Stimulated activated CD8-positive, alpha-beta memory T cell treated with anti-CD3 and anti-CD28 coated beads, Interleukin-7, amount 100 ng/mL, for 1 hour (primary cell): Measurements from ENCODE around the gene CENPK.
"Not testable (repeated sequence)": the region's sequence is repeated elsewhere in the genome, so short reads cannot be mapped to it uniquely, and the experiment has no call there.

ENCODE experiments used
- DNase-seq, 2 donors: peaks; one replicate each; pipeline ENCODE4 v3.0.0-alpha.2; 2020; ENCODE audit warnings: low read depth in 2 of 2

The CENPK gene

DNA sequence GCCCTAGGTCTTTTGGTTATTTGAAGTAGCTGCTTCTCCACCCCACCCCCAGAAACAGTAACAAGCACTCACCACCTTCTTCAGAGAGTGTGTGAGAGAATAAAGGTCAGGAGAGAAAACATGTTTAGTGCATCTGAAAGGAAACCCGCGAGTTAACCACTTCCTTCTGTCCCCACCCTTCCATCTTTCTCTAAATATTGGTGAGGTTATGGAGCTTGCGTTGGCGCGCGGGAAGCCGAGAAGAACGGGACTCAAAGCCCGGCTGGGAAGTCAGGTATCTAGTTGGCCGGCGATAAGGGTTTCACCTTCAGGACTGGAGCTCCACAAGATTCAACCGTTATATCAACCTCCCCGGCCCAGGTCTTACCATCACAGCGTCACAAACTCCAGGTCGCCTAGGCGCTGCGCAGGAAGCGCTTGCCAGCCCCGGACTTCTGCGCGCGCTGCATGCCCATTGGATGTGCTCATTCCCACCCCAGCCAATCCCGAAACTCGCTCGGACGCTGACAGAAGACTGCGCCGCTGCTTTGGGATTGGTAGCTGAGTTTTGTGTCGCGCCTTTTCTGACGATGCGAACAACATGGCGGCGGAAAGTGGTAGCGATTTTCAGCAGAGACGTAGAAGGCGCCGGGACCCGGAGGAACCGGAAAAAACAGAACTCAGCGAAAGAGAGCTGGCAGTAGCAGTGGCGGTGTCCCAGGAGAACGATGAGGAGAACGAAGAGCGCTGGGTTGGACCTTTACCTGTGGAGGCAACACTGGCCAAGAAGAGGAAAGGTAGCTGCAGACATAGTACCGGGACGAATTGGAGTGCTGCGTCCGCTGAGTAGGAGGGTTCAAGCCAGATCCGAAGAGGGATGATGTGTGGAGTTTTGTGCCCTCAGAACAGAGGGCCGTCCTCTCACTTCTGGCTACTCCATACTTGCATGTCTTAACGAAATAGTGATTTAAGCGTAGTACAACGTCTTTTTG is at the start of gene CENPK, which contains the start of gene PPWD1:
CENPK (minus strand) TSS at position 438 of the 971 bp plus-strand sequence. CDS start 8,261 bp downstream, outside the sequence.
PPWD1 (plus strand) TSS at position 566 of the 971 bp plus-strand sequence; CDS start at position 581, 15 bp downstream.
- DNase-seq = peak; percentile 87 to 88

DNA sequence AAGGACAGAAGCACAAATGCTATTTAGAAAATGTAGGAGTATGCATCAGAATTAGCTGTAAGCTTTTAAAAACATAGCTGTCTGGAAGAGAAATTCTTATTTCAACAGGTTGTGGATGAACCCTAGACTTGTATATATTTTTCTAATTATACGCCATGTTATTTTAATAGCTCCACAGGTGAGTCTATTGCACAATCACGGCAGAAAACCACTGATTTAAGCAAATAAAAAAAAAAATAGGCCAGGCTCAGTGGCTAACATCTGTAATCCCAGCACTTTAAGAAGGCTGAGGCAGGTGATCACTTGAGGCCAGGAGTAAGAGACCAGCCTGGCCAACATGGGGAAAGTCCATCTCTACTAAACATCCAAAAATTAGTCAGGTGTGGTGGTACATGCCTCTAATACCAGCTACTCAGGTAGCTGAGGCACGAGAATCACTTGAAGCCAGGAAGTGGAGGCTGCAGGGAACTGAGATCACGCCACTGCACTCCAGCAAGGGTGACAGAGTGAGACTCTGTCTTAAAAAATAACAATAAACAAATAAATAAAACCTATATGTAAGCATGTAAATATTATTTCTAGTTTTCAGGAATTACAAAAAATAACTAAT is 49.4 kb upstream of the CENPK start:
- no peak for DNase-seq

DNA sequence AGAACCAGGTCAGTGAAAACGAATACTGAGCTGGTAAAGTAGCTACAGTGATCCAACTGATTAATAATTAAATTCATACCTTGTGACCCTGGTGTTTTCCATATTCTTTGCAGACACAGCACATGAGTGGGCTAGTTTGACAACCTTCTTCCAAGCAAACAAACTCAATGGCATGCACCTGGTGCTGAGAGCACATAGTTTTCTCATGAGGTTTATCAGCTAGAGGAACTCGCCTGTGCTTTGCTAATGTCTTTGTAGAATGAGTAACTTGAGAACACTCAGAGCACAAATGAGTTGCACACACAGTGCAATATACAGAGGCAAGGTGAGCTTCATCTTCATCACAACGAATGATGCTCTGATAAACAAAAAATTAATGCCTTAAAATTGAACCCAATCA is 48.6 kb upstream of the CENPK start:
- DNase-seq = no peak

DNA sequence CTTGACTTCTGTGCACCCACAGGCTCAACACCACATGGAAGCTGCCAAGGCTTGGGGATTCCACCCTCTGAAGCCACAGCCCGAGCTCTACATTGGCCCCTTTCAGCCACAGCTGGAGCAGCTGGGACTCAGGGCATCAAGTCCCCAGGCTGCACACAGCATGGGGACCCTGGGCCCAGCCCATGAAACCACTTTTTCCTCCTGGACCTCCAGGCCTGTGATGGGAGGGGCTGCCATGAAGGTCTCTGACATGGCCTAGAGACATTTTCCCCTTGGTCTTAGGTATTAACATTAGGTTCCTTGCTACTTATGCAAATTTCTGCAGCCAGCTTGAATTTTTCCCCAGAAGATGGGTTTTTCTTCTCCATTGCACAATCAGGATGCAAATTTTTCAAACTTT is 38.8 kb upstream of the CENPK start:
- not testable (repeated sequence) for DNase-seq

DNA sequence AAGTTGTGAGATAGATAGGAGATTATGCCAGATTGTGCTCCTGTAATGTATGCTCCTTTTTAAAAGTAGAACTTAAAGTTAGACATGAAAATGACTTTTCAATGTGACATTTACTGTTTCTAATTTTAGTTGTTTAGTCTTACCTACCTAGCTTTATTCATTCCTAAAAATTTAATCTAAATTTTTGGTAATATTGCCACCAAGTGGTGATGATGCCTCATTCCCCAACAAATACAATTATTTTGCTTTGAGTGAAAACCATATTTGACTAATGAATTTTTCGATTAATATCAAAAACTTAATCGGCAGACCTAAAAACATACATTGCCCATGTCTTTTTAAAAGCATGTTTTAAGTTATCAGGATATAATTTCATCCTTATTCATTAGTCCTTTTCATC is 25.7 kb upstream of the CENPK start:
- DNase-seq = no peak

DNA sequence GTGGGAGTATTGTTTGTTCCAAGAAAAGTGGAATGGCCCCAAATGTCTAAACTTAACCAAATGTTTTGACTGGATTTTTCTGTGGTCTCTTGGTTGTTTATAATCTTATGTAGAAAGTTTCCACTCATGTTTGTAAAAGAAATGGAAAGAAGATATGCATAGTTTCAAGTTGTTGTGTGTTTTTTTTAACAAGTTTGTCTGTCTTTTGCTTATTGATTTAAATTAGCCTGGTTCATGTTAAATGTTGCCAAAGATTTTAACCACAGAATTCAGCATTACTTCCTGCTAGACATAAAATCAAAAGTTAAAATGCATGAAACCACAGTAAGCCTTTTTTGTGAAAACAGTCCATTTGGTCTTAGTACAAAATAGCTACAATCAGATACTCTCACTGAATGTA is 14.2 kb upstream of the CENPK start:
- no peak for DNase-seq

DNA sequence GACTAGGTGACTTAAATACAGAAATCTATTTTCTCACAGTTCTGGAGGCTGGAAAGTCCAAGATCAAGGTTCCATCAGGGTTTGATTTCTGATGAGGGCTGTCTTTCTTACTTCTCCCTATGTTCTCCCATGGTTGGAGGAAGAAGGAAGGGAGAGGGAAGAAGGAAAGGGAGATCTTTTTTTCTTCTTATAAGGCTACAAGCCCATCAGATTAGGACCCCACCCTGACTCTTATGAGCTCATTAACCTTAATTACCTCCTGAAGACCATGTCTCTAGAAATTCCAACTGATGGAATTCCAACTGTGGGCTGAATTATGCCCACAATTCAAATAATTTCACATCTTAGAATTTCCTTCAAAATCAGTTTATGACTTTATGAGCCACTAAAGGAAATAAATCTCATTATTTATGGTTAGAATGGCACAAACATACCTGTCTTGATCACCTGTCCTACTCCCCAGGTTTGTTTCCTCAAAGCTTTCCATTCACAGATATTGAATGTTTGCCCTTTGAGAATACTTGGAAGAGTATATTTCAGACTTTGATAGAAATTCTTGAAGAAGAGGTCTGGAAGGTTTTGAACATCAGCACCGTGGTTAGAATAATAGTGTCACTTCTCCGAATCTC is 7.7 kb upstream of the CENPK start:
- no peak for DNase-seq

DNA sequence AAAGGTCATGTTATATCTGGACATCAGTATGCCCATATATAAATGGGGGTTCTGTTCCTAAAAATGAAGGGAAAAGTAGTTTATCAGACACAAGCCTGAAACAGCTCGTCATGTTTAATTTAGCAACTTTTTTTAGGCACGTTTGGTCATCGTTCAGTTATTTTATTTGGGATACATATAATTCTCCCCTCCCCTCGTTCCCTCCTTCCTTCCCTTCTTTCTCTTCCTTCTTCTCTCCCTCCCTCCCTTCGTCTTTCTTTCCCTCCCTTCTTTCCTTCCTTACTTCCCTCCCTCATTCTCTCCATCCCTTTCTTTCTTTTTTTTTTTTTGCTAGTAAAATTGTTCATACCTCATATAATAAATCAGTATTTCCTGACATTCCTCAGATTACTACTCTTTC is 3.5 kb upstream of the CENPK start:
- no peak for DNase-seq

GRCh38 chr5:65563777-65564176 is 809 bp upstream of the CENPK start:
- DNase-seq = no peak

DNA sequence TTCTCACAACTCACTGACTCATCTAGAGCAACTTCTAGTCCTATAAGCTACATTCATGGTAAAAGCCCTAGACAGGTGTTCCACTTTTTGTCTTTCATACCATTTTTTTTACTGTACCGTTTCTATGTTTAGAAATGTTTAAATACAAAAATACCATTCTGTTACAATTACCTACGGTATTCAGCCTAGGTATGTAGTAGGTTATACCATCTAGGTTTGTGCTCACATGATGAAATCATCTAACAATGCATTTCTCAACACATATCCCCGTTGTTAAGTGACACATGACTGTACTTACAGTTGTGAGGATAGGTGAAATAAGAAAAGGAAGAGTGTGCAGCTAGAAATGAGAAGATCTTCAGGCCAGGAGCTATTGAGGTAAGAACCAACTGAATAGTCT is 6.2 kb downstream of the CENPK start:
- DNase-seq = no peak

- DNase-seq = no peak
Measured at GRCh38 chr5:65556181-65556580, 6.8 kb downstream of the CENPK start.

DNA sequence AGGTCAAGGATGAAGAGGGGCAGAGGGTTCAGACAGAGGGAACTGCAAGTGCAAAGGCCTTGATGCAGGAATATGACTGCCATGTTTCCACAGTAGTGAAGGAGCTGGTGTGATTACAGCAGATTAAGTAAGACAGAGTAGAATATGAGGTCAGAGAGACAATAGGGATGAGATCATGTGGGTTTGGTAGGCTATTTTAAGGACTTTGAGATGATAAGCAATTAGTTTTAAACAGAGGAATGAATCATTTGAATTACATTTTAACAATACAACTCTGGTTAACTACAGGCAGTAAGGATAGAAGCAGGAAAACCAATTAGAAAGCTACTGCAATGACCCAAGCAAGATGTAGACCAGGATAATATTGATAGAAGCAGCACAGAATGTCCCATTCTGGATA is 7.7 kb downstream of the CENPK start:
- DNase-seq = no peak

DNA sequence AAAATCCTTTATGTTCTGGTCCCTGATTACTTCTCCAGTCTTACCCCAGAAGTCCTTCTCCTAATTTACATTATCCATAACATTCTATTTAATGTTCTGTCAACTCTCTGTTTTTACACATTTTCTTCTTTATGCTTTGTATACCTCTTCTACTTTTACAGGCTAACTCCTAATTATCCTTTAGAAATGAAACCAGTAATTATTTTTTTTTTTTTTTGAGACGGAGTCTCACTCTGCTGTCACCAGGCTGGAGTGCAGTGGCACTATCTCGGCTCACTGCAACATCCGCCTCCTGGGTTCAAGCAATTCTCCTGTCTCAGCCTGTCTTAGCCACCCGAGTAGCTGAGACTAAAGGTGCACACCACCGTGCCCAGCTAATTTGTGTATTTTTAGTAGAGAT is 9.0 kb downstream of the CENPK start:
- DNase-seq = no peak

DNA sequence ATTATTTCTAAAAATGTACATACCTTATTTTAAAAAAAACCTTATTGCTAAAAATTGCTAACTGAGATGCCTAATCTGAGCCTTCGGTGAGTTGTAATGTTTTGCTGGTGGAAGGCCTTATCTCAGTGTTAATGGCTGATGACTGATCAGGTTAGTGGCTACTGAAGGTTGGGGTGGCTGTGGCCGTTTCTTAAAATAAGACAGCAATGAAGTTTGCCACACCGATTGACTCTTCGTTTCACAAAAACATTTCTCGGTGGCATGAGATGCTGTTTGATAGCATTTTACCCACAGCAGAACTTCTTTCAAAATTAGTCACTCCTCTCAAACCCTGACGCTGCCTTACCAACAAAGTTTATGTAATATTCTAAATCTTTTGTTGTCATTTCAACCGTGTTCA is 14.7 kb downstream of the CENPK start:
- no peak for DNase-seq

GRCh38 chr5:65546141-65546540 is 16.8 kb downstream of the CENPK start:
- no peak for DNase-seq

DNA sequence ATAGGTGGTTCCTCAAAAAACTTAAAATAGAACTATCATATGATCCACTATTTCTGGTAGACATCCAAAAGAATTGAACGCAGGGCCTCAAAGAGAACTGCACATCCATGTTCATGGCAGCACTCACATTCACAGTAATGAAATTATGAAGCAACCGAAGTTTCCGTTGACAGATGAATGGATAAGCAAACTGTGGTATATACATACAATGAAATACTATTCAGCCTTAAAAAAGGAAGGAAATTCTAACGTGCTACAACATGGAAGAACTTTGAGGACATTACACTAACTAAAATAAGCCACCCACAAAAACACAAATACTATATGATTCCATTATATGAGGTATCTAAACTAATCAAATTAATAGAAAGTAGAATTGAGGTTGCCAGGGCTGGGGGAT is 18.5 kb downstream of the CENPK start:
- DNase-seq = no peak

- DNase-seq = no peak
Measured at GRCh38 chr5:65539827-65540226, 23.1 kb downstream of the CENPK start.

GRCh38 chr5:65535529-65535987 is 27.4 kb downstream of the CENPK start:
- no peak for DNase-seq

- DNase-seq = no peak
Measured at GRCh38 chr5:65530904-65531303, 32.1 kb downstream of the CENPK start.

DNA sequence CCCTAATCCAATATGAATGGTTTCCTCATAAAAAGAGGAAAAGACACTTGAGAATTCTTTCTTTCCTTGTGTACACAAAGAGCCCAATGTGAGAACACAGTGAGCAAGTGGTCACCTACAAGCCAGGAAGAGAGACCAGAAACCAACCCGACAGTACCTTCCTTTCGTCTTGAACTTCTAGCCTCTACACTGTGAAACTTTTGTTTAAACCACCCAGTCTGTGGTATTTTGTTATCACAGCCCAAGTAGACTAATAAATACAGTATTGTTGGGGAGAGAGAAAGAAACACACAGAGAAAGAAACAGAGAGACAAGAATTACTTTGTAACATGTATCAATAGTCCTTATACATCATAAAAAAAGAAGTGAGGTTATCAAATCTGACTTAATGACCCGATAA is 37.2 kb downstream of the CENPK start:
- no peak for DNase-seq

DNA sequence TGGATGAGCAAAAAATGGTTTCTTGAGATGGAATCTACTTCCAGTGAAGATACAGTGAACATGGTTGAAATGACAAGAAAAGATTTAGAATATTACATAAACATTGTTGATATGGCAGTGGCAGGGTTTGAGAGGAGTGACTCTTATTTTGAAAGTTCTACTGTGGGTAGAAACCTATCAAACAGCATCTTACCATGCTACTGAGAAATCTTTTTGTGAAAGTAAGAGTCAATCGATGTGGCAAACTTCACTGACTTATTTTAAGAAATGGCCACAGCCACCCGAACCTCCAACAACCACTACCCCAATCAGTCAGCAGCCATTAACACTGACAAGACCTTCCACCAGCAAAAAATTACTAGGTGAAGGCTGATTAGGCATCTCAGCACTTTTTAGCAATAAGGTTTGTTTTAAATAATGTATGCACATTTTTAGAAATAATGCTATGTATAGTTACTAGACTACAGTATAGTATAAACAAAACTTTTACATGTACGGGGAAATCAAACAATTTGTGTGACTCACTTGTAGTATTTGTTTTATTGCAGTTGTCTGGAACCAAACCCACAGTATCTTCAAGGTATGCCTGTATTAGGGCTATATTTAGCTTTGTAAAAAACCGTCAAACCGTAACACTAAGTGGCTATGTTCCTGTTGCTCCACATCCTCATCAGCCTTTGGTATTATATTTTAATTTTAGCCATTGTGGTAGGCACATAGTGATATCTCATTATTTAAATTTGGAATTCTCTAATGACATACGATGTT is 50.6 kb downstream of the CENPK start:
- no peak for DNase-seq

- no peak for DNase-seq
Measured at GRCh38 chr5:65508978-65509377, 54.0 kb downstream of the CENPK start.
